ENCODE data around the gene RNF217. TPM values are rescaled to one million over a fixed set of nuclear protein-coding genes. Genes with fewer than 3 reads are reported as not detected.

The RNF217 gene
- total and polyA plus RNA-seq, 10 of the 15 experiments (the other 5 are each of a cell fraction or from before 2014, with no cell fraction given) = under 0.01 to 11.7 (median 0.04) TPM; not detected in 3

- Histone ChIP-seq H3K4me3 (no peak overlapping the region), H3K4me1 (ENCODE audit: control insufficient read depth, insufficient read depth, low read length) (no peaks in the 10 kb centered on the region), H3K4me2 (ENCODE audit: control insufficient read depth, insufficient read depth) (no peak overlapping the region), H4K20me1 (ENCODE audit: control insufficient read depth, insufficient read depth) (no peaks in the 10 kb centered on the region), H3K27ac (ENCODE audit: control insufficient read depth, insufficient read depth) (no peak overlapping the region), H3K36me3 (ENCODE audit: control insufficient read depth in 2 of 2, insufficient read depth in 2 of 2, low read length in 1 of 2) (no peaks in the 10 kb centered on the region), H2AFZ (ENCODE audit: control insufficient read depth, low read depth, low read length) (no peak overlapping the region), H3K27me3 (replicated peaks in 1 of 2; ENCODE audit: control insufficient read depth in 2 of 2, insufficient read depth in 2 of 2, low read length in 1 of 2) (no peaks in the 10 kb centered on the region), H3K9ac (ENCODE audit: control insufficient read depth, insufficient read depth, low read length) (no peak overlapping the region), H3K9me3 (replicated peaks; ENCODE audit: control insufficient read depth, insufficient read depth, low read length) (no peaks in the 10 kb centered on the region), H3K79me2 (ENCODE audit: control insufficient read depth, insufficient read depth, low read length) (no peaks in the 10 kb centered on the region)
- WGBS (ENCODE audit: insufficient coverage, insufficient replicate concordance, low lambda C conversion rate, missing lambda C conversion rate) = 33% methylated on average over 3 of the region's 3 CpGs
- RAD21 ChIA-PET (ENCODE audit: unreplicated experiment) = no interaction called here
- intact Hi-C loops (cut with micrococcal nuclease; ENCODE audit: unreplicated experiment) = no loop called here
- CTCF ChIA-PET = no interaction called here
- FAIRE-seq = no peak
- TF ChIP-seq CEBPB (IDR thresholded peaks at IDR 0.05; ENCODE audit: borderline replicate concordance in 1 of 2, low read depth in 2 of 2, low read length in 2 of 2) = no peak
- TF ChIP-seq, protein P1, sequence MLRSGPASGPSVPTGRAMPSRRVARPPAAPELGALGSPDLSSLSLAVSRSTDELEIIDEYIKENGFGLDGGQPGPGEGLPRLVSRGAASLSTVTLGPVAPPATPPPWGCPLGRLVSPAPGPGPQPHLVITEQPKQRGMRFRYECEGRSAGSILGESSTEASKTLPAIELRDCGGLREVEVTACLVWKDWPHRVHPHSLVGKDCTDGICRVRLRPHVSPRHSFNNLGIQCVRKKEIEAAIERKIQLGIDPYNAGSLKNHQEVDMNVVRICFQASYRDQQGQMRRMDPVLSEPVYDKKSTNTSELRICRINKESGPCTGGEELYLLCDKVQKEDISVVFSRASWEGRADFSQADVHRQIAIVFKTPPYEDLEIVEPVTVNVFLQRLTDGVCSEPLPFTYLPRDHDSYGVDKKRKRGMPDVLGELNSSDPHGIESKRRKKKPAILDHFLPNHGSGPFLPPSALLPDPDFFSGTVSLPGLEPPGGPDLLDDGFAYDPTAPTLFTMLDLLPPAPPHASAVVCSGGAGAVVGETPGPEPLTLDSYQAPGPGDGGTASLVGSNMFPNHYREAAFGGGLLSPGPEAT (IDR thresholded peaks at IDR 0.05; ENCODE audit: low read depth) = no peak
- TF ChIP-seq EED (IDR thresholded peaks at IDR 0.05; ENCODE audit: low read depth) = no peak
- TF ChIP-seq RB1 (IDR thresholded peaks at IDR 0.05; ENCODE audit: borderline replicate concordance) = no peak
- no peak for ATAC-seq
- POLR2A ChIA-PET = no interaction called here
- SMC1A ChIA-PET (ENCODE audit: uncharacterized antibody, unreplicated experiment) = no interaction called here
- in situ Hi-C loops (cut with MboI) = no loop called here
- no peak for DNase-seq (ENCODE audit: low read depth, low spot score)
- BruUV-seq (replicated peaks) = no TSS peak
These were observed 114.2 kb downstream of the RNF217 start for GRCh38 chr6:125076482-125076742.

DNA sequence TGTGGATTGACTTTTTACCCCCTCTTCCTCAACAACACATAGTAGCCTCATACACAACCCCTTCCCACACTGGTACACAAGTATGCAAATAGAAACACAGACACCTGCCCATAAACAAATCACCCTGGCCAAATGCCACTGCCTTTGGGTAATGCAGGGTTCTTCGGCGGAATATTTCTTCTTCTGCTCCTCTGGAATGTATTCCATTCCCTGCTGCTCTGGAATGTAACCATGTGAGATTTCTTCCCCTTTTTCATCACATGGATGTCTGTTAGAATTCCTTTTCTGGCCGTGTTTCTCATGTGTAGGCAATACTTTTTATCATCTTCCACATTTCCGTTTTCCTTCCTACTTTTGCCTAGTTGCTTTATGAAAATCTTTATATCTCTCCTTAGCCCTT lies 115.2 kb downstream of the RNF217 start:
- in situ Hi-C loops (cut with MboI) (no loop called here), intact Hi-C loops (cut with micrococcal nuclease; ENCODE audit: unreplicated experiment) (no loop called here)
- DNase-seq (ENCODE audit: low read depth, low spot score) (no peak), ATAC-seq (no peak), FAIRE-seq (no peak)
- ChIA-PET POLR2A (no interaction called here), SMC1A (ENCODE audit: uncharacterized antibody, unreplicated experiment) (no interaction called here), RAD21 (ENCODE audit: unreplicated experiment) (no interaction called here), CTCF (no interaction called here)
- Histone ChIP-seq H3K27me3 (replicated peaks in 1 of 2; ENCODE audit: control insufficient read depth in 2 of 2, insufficient read depth in 2 of 2, low read length in 1 of 2) (no peaks in the 10 kb centered on the region), H3K4me2 (ENCODE audit: control insufficient read depth, insufficient read depth) (no peak overlapping the region), H2AFZ (ENCODE audit: control insufficient read depth, low read depth, low read length) (no peak overlapping the region), H3K27ac (ENCODE audit: control insufficient read depth, insufficient read depth) (no peak overlapping the region), H3K9me3 (replicated peaks; ENCODE audit: control insufficient read depth, insufficient read depth, low read length) (no peaks in the 10 kb centered on the region), H4K20me1 (ENCODE audit: control insufficient read depth, insufficient read depth) (no peaks in the 10 kb centered on the region), H3K79me2 (ENCODE audit: control insufficient read depth, insufficient read depth, low read length) (no peaks in the 10 kb centered on the region), H3K9ac (ENCODE audit: control insufficient read depth, insufficient read depth, low read length) (no peak overlapping the region), H3K4me1 (ENCODE audit: control insufficient read depth, insufficient read depth, low read length) (no peaks in the 10 kb centered on the region), H3K36me3 (ENCODE audit: control insufficient read depth in 2 of 2, insufficient read depth in 2 of 2, low read length in 1 of 2) (no peaks in the 10 kb centered on the region), H3K4me3 (no peak overlapping the region)
- no TSS peak for BruUV-seq (replicated peaks)
- 64% methylated on average over 4 of the region's 4 CpGs for WGBS (ENCODE audit: insufficient coverage, insufficient replicate concordance, low lambda C conversion rate, missing lambda C conversion rate)
- no peak for TF ChIP-seq NFIC (IDR thresholded peaks at IDR 0.05; ENCODE audit: low read depth, low read length)
- TF ChIP-seq, protein P2, sequence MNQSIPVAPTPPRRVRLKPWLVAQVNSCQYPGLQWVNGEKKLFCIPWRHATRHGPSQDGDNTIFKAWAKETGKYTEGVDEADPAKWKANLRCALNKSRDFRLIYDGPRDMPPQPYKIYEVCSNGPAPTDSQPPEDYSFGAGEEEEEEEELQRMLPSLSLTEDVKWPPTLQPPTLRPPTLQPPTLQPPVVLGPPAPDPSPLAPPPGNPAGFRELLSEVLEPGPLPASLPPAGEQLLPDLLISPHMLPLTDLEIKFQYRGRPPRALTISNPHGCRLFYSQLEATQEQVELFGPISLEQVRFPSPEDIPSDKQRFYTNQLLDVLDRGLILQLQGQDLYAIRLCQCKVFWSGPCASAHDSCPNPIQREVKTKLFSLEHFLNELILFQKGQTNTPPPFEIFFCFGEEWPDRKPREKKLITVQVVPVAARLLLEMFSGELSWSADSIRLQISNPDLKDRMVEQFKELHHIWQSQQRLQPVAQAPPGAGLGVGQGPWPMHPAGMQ (IDR thresholded peaks at IDR 0.05; ENCODE audit: borderline replicate concordance) = no peak
- TF ChIP-seq GABPA (IDR thresholded peaks at IDR 0.05; ENCODE audit: low read depth) = no peak
- TF ChIP-seq, protein P3, sequence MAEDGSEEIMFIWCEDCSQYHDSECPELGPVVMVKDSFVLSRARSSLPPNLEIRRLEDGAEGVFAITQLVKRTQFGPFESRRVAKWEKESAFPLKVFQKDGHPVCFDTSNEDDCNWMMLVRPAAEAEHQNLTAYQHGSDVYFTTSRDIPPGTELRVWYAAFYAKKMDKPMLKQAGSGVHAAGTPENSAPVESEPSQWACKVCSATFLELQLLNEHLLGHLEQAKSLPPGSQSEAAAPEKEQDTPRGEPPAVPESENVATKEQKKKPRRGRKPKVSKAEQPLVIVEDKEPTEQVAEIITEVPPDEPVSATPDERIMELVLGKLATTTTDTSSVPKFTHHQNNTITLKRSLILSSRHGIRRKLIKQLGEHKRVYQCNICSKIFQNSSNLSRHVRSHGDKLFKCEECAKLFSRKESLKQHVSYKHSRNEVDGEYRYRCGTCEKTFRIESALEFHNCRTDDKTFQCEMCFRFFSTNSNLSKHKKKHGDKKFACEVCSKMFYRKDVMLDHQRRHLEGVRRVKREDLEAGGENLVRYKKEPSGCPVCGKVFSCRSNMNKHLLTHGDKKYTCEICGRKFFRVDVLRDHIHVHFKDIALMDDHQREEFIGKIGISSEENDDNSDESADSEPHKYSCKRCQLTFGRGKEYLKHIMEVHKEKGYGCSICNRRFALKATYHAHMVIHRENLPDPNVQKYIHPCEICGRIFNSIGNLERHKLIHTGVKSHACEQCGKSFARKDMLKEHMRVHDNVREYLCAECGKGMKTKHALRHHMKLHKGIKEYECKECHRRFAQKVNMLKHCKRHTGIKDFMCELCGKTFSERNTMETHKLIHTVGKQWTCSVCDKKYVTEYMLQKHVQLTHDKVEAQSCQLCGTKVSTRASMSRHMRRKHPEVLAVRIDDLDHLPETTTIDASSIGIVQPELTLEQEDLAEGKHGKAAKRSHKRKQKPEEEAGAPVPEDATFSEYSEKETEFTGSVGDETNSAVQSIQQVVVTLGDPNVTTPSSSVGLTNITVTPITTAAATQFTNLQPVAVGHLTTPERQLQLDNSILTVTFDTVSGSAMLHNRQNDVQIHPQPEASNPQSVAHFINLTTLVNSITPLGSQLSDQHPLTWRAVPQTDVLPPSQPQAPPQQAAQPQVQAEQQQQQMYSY (CRISPR knock-in tag; IDR thresholded peaks at IDR 0.05) = no peak
- no peak for TF ChIP-seq SP1 (IDR thresholded peaks at IDR 0.05; ENCODE audit: low read depth, low read length)
- TF ChIP-seq IRF4 (IDR thresholded peaks at IDR 0.05; ENCODE audit: low read depth, low read length) = no peak
- no peak for TF ChIP-seq RUNX3 (IDR thresholded peaks at IDR 0.05; ENCODE audit: low read length)
- TF ChIP-seq CEBPB (IDR thresholded peaks at IDR 0.05; ENCODE audit: borderline replicate concordance in 1 of 2, low read depth in 2 of 2, low read length in 2 of 2) = no peak
- TF ChIP-seq BMI1 (IDR thresholded peaks at IDR 0.05; ENCODE audit: borderline replicate concordance) = no peak
